GM21360 (cell line): ENCODE data around the gene DNAJC6.

Source experiments
- ATAC-seq: cut with Tn5 transposase; IDR thresholded peaks from one replicate; pipeline ENCODE4 v1.9.1; 2021; ENCODE audit warnings: mild to moderate bottlenecking, moderate library complexity; ENCODE audit not compliant: unreplicated experiment

The DNAJC6 gene

GRCh38 chr1:65459397-65459768 is 150.0 kb downstream of the DNAJC6 start:
- ATAC-seq: peak; percentile 82
